ENCODE measurements around the gene HSPB1.

Gene HSPB1

GRCh38 chr7:76349313-76349885, 46.9 kb downstream of the HSPB1 start:
- H3K4me1 ChIP-seq (ENCODE audit: insufficient read depth, low read length, severe bottlenecking): no peaks in the 10 kb centered on the region
- H3K9me3 ChIP-seq (ENCODE audit: low read length): no peaks in the 10 kb centered on the region
- H3K27ac ChIP-seq (ENCODE audit: low read depth, low read length, poor library complexity, severe bottlenecking): no peak overlapping the region
- peaks cover 7% of the 10 kb centered on the region; the same call in 1 of the 2 replicates for H4K20me1 ChIP-seq (ENCODE audit: insufficient read depth, low read length)
- no peak overlapping the region for H3K4me3 ChIP-seq (ENCODE audit: low read depth, low read length, poor library complexity, severe bottlenecking)
- H3F3A ChIP-seq (ENCODE audit: insufficient read depth, low read length): no peaks in the 10 kb centered on the region
- no peak overlapping the region for H2AFZ ChIP-seq (ENCODE audit: low read length)
- H3K9ac ChIP-seq (ENCODE audit: low read length): no peak overlapping the region
- H3K4me2 ChIP-seq (ENCODE audit: low read length): no peak overlapping the region
- H3K79me2 ChIP-seq (ENCODE audit: insufficient read depth, low read length): peaks cover 91% of the 10 kb centered on the region
- no peaks in the 10 kb centered on the region for H3K9me2 ChIP-seq (ENCODE audit: low read depth, low read length)
- H3K27me3 ChIP-seq (ENCODE audit: insufficient read depth, low read length): no peaks in the 10 kb centered on the region
- peaks cover 96% of the 10 kb centered on the region for H3K36me3 ChIP-seq (ENCODE audit: insufficient read depth, low read length)
- TF ChIP-seq CTCF (IDR thresholded peaks at IDR 0.05; ENCODE audit: low read length) (no peak), EZH2 (IDR thresholded peaks at IDR 0.05; ENCODE audit: borderline replicate concordance, low read length) (no peak)

GRCh38 chr7:76351372-76351771, 48.9 kb downstream of the HSPB1 start:
- Histone ChIP-seq H3K36me3 (ENCODE audit: insufficient read depth, low read length) (peaks cover 97% of the 10 kb centered on the region), H3K9me3 (ENCODE audit: low read length) (0 out of 2 replicates have a peak, but pooled peaks cover 3% of the 10 kb centered on the region), H3F3A (ENCODE audit: insufficient read depth, low read length) (no peaks in the 10 kb centered on the region), H3K79me2 (ENCODE audit: insufficient read depth, low read length) (peaks cover 96% of the 10 kb centered on the region), H3K27me3 (ENCODE audit: insufficient read depth, low read length) (no peaks in the 10 kb centered on the region), H3K4me2 (ENCODE audit: low read length) (no peak overlapping the region), H3K9me2 (ENCODE audit: low read depth, low read length) (no peaks in the 10 kb centered on the region), H3K4me3 (ENCODE audit: low read depth, low read length, poor library complexity, severe bottlenecking) (no peak overlapping the region), H3K27ac (ENCODE audit: low read depth, low read length, poor library complexity, severe bottlenecking) (no peak overlapping the region), H3K9ac (ENCODE audit: low read length) (no peak overlapping the region), H4K20me1 (ENCODE audit: insufficient read depth, low read length) (peaks cover 7% of the 10 kb centered on the region), H2AFZ (ENCODE audit: low read length) (no peak overlapping the region), H3K4me1 (ENCODE audit: insufficient read depth, low read length, severe bottlenecking) (peaks cover 12% of the 10 kb centered on the region)
- no peak for TF ChIP-seq EZH2 (IDR thresholded peaks at IDR 0.05; ENCODE audit: borderline replicate concordance, low read length)
- TF ChIP-seq CTCF (IDR thresholded peaks at IDR 0.05; ENCODE audit: low read length): no peak

DNA sequence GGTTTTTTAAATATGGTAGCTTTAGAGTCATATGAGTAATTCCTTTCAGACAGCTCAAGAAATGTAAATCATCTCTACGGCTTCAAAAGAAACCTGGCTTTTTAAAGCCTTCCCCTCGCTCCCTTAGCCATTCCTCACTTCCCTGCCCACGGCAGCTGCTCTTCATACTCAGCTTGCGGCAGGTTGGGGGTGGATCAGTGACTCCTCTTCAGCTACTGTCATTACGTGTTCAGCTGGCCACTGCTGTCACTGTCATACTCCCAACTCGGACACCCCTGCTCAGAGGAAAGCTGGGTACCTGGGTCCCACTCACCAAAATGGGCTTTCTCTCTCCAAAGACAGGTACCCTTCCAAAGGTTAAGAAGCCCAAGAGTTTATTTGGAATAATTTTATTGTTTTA, 49.7 kb downstream of the HSPB1 start:
- peaks cover 21% of the 10 kb centered on the region for H3K4me1 ChIP-seq (ENCODE audit: insufficient read depth, low read length, severe bottlenecking)
- H2AFZ ChIP-seq (ENCODE audit: low read length): no peak overlapping the region
- H3K9me2 ChIP-seq (ENCODE audit: low read depth, low read length): no peaks in the 10 kb centered on the region
- H3K36me3 ChIP-seq (ENCODE audit: insufficient read depth, low read length): peaks cover 97% of the 10 kb centered on the region
- peaks cover 96% of the 10 kb centered on the region for H3K79me2 ChIP-seq (ENCODE audit: insufficient read depth, low read length)
- H3K4me3 ChIP-seq (ENCODE audit: low read depth, low read length, poor library complexity, severe bottlenecking): no peak overlapping the region
- H3K9me3 ChIP-seq (ENCODE audit: low read length): 0 out of 2 replicates have a peak, but pooled peaks cover 3% of the 10 kb centered on the region
- no peaks in the 10 kb centered on the region for H3K27me3 ChIP-seq (ENCODE audit: insufficient read depth, low read length)
- H3K9ac ChIP-seq (ENCODE audit: low read length): no peak overlapping the region
- no peak overlapping the region for H3K4me2 ChIP-seq (ENCODE audit: low read length)
- no peak for TF ChIP-seq EZH2 (IDR thresholded peaks at IDR 0.05; ENCODE audit: borderline replicate concordance, low read length)
- TF ChIP-seq CTCF (IDR thresholded peaks at IDR 0.05; ENCODE audit: low read length): no peak
- H3F3A ChIP-seq (ENCODE audit: insufficient read depth, low read length): no peaks in the 10 kb centered on the region
- H4K20me1 ChIP-seq (ENCODE audit: insufficient read depth, low read length): peaks cover 7% of the 10 kb centered on the region
- H3K27ac ChIP-seq (ENCODE audit: low read depth, low read length, poor library complexity, severe bottlenecking): no peak overlapping the region

All from OCI-LY1 (cell line).